ENCODE measurements around the gene SYNGAP1.

SYNGAP1 gene

GRCh38 chr6:33431880-33432541 lies 12.1 kb downstream of the SYNGAP1 start:
- TF ChIP-seq GATA1 (IDR thresholded peaks at IDR 0.05; ENCODE audit: low read depth, low read length) (no peak), POLR2A (IDR thresholded peaks at IDR 0.05; ENCODE audit: low read length) (no peak)
- no peak for DNase-seq

DNA sequence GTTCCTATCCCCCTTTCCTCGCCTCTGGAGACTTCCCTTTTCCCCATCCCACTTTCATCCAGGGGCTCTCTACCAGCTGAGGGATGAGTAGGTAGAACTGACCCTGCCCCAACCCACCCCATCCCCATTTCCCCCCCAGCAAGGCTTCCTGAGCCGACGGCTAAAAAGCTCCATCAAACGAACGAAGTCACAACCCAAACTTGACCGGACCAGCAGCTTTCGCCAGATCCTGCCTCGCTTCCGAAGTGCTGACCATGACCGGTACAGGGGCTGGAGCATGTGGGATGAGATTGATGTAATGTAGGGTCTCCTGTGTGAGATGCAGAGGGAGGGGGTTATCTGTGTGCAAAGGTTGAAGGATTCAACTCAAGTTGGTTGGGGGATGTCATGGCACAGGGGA lies 12.7 kb downstream of the SYNGAP1 start:
- DNase-seq = no peak
- TF ChIP-seq GATA1 (IDR thresholded peaks at IDR 0.05; ENCODE audit: low read depth, low read length) (no peak), POLR2A (IDR thresholded peaks at IDR 0.05; ENCODE audit: low read length) (no peak)

DNA sequence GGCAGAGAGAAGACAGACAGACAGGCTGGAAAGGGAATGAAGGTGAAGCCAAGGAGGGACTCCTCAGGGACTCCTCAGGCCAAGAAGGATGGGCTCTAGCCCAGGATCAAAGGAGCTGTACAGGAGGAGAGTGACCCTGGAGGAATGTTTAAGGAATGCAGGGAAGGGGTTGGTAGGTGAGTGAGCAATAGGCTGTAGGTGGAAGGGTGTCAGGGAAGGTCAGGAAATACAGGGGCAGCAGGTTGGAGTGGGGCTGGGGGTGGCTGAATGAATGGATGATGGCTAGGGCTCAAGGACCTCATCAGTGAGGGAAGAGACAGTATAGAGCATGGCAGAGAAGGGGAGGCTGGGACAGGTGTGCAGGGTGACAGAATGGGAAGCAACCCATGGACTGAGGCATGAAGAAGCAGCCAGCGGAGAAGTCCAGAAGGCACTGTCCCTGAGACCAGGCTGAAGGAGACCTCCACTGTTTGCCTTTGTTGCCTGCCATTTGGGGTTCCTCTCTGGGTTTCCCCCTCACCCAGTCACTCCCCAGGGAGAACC lies 13.2 kb downstream of the SYNGAP1 start:
- TF ChIP-seq POLR2A (IDR thresholded peaks at IDR 0.05; ENCODE audit: low read length) = no peak
- no peak for TF ChIP-seq GATA1 (IDR thresholded peaks at IDR 0.05; ENCODE audit: low read depth, low read length)
- no peak for DNase-seq

GRCh38 chr6:33433544-33434191 lies 13.8 kb downstream of the SYNGAP1 start:
- TF ChIP-seq GATA1 (IDR thresholded peaks at IDR 0.05; ENCODE audit: low read depth, low read length) = no peak
- no peak for TF ChIP-seq POLR2A (IDR thresholded peaks at IDR 0.05; ENCODE audit: low read length)
- no peak for DNase-seq

DNA sequence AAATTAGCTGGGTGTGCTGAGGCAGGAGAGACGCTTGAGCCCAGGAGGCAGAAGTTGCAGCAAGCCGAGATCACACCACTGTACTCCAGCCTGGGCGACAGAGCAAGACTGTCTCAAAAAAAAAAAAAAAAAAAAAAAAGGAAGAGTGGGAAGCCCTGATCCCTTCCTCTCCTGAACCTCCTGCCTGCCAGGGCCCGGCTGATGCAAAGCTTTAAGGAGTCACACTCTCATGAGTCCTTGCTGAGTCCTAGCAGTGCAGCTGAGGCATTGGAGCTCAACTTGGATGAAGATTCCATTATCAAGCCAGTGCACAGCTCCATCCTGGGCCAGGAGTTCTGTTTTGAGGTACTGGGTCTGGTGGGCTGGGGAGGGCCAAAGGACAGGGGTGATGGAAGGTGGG lies 15.1 kb downstream of the SYNGAP1 start:
- TF ChIP-seq GATA1 (IDR thresholded peaks at IDR 0.05; ENCODE audit: low read depth, low read length) (no peak), POLR2A (IDR thresholded peaks at IDR 0.05; ENCODE audit: low read length) (no peak)
- DNase-seq = no peak

DNA sequence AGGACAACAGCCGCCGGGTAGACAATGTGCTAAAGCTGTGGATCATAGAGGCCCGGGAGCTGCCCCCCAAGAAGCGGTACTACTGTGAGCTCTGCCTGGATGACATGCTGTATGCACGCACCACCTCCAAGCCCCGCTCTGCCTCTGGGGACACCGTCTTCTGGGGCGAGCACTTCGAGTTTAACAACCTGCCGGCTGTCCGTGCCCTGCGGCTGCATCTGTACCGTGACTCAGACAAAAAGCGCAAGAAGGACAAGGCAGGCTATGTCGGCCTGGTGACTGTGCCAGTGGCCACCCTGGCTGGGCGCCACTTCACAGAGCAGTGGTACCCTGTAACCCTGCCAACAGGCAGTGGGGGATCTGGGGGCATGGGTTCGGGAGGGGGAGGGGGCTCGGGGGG lies 17.8 kb downstream of the SYNGAP1 start:
- TF ChIP-seq POLR2A (IDR thresholded peaks at IDR 0.05; ENCODE audit: low read length) (no peak), GATA1 (IDR thresholded peaks at IDR 0.05; ENCODE audit: low read depth, low read length) (no peak)

DNA sequence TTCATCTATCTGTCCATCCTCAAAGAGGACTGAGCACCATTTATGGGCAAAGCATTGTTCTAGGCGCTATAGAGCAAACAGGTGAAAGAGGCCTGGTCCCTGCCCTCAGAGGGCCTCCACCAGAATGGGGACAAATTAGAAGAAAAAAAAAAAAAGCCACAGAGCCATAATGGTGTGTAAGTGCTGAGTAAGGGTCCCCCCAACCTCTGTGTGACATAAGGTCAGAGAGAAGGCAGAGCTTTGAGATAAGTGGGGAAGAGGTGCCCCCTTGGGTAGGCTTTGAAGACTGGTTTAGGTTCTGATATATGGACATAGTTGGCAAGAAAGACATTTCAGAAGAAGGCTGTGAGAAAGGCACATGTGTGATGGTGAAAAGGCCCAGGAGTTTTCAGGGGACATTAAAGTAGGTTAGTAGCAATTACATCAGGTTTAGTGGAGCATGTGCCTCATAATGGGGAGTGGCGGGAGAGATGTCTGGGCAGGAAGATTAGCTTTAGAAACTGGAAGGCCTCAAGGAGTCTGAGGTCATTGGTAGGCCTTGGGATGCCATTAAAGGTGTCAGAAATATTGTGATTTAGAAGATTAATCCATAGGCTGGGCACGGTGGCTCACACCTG lies 19.2 kb downstream of the SYNGAP1 start:
- DNase-seq = peak; percentile 53 to 67
- TF ChIP-seq POLR2A (IDR thresholded peaks at IDR 0.05; ENCODE audit: low read length) (no peak), GATA1 (IDR thresholded peaks at IDR 0.05; ENCODE audit: low read depth, low read length) (no peak)

More for the DNA sequence above, 17.8 kb downstream of the SYNGAP1 start:
- DNase-seq = no peak

GRCh38 chr6:33439956-33440648 lies 20.2 kb downstream of the SYNGAP1 start:
- no peak for DNase-seq
- TF ChIP-seq GATA1 (IDR thresholded peaks at IDR 0.05; ENCODE audit: low read depth, low read length) (no peak), POLR2A (IDR thresholded peaks at IDR 0.05; ENCODE audit: low read length) (no peak)

GRCh38 chr6:33440649-33441309 lies 20.9 kb downstream of the SYNGAP1 start:
- no peak for TF ChIP-seq POLR2A (IDR thresholded peaks at IDR 0.05; ENCODE audit: low read length)
- TF ChIP-seq GATA1 (IDR thresholded peaks at IDR 0.05; ENCODE audit: low read depth, low read length) = no peak
- no peak for DNase-seq

- no peak for TF ChIP-seq GATA1 (IDR thresholded peaks at IDR 0.05; ENCODE audit: low read depth, low read length)
- no peak for TF ChIP-seq POLR2A (IDR thresholded peaks at IDR 0.05; ENCODE audit: low read length)
These were observed 21.6 kb downstream of the SYNGAP1 start for GRCh38 chr6:33441457-33441856.

GRCh38 chr6:33442283-33442682 lies 22.4 kb downstream of the SYNGAP1 start:
- TF ChIP-seq GATA1 (IDR thresholded peaks at IDR 0.05; ENCODE audit: low read depth, low read length) (no peak), POLR2A (IDR thresholded peaks at IDR 0.05; ENCODE audit: low read length) (no peak)
- DNase-seq = no peak

More at GRCh38 chr6:33441457-33441856, 21.6 kb downstream of the SYNGAP1 start:
- no peak for DNase-seq

DNA sequence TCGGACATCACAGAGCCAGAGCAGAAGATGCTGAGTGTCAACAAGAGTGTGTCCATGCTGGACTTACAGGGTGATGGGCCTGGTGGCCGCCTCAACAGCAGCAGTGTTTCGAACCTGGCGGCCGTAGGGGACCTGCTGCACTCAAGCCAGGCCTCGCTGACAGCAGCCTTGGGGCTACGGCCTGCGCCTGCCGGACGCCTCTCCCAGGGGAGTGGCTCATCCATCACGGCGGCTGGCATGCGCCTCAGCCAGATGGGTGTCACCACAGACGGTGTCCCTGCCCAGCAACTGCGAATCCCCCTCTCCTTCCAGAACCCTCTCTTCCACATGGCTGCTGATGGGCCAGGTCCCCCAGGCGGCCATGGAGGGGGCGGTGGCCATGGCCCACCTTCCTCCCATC lies 23.2 kb downstream of the SYNGAP1 start:
- TF ChIP-seq POLR2A (IDR thresholded peaks at IDR 0.05; ENCODE audit: low read length) (no peak), GATA1 (IDR thresholded peaks at IDR 0.05; ENCODE audit: low read depth, low read length) (no peak)
- no peak for DNase-seq
